H9 (cell line): ENCODE results near the gene SEC23IP. TPM values are rescaled to one million over a fixed set of nuclear protein-coding genes. Genes with fewer than 3 reads are reported as not detected.

Experiments
- DNase-seq: peaks from one replicate; pipeline ENCODE4 v3.0.0-alpha.2; 2017
- H2AFZ ChIP-seq: one replicate; pipeline ENCODE4 v1.6.1; 2013; ENCODE audit warnings: mild to moderate bottlenecking, low read length, control low read depth, moderate library complexity
- H2AK5ac ChIP-seq: 2 replicates; pipeline ENCODE4 v1.6.1; 2013; ENCODE audit warnings: low read length, control low read depth, mixed read lengths; ENCODE audit not compliant: insufficient read length
- H2BK120ac ChIP-seq: one replicate; pipeline ENCODE4 v1.6.1; 2013; ENCODE audit warnings: low read depth, mild to moderate bottlenecking, low read length, control low read depth, inconsistent platforms; ENCODE audit not compliant: poor library complexity, severe bottlenecking
- H2BK12ac ChIP-seq: 2 replicates; pipeline ENCODE4 v1.6.1; 2013; ENCODE audit warnings: low read length, control low read depth, mixed read lengths, low read depth; ENCODE audit not compliant: insufficient read length
- H2BK15ac ChIP-seq: 2 replicates; pipeline ENCODE4 v1.6.1; 2013; ENCODE audit warnings: low read depth, low read length, control low read depth
- H2BK20ac ChIP-seq: one replicate; pipeline ENCODE4 v1.6.1; 2013; ENCODE audit warnings: low read depth, mild to moderate bottlenecking, low read length, control low read depth, inconsistent platforms; ENCODE audit not compliant: poor library complexity, severe bottlenecking
- H2BK5ac ChIP-seq: 2 replicates; pipeline ENCODE4 v1.6.1; 2013; ENCODE audit warnings: low read length, control low read depth, mixed read lengths; ENCODE audit not compliant: insufficient read length
- H3K14ac ChIP-seq: 2 replicates; pipeline ENCODE4 v1.6.1; 2013; ENCODE audit warnings: low read length, control low read depth; ENCODE audit not compliant: insufficient read depth
- H3K18ac ChIP-seq: 2 replicates; pipeline ENCODE4 v1.6.1; 2013; ENCODE audit warnings: low read depth, mild to moderate bottlenecking, mixed read lengths, low read length, control low read depth; ENCODE audit not compliant: insufficient read length
- H3K23ac ChIP-seq: 2 replicates; pipeline ENCODE4 v1.6.1; 2013; ENCODE audit warnings: low read length, control low read depth, mixed read lengths, low read depth; ENCODE audit not compliant: insufficient read length
- H3K23me2 ChIP-seq: 2 replicates; pipeline ENCODE4 v1.6.1; 2013; ENCODE audit warnings: low read depth, mild to moderate bottlenecking, mixed read lengths, low read length, control low read depth; ENCODE audit not compliant: insufficient read length, poor library complexity, severe bottlenecking
- H3K27ac ChIP-seq: 2 replicates; pipeline ENCODE4 v1.5.1; 2013; ENCODE audit warnings: low read length, control low read depth, mixed read lengths, low read depth; ENCODE audit not compliant: insufficient read length
- H3K27me3 ChIP-seq: 2 replicates; pipeline ENCODE4 v1.6.1; 2013; ENCODE audit warnings: low read length, control low read depth, inconsistent platforms; ENCODE audit not compliant: insufficient read depth
- H3K4ac ChIP-seq: 2 replicates; pipeline ENCODE4 v1.6.1; 2013; ENCODE audit warnings: low read depth, mild to moderate bottlenecking, control low read depth, inconsistent platforms, low read length, moderate library complexity
- H3K4me1 ChIP-seq: 2 replicates; pipeline ENCODE4 v1.6.1; 2013; ENCODE audit warnings: low read length, control low read depth, inconsistent platforms; ENCODE audit not compliant: insufficient read depth
- H3K4me2 ChIP-seq: 2 replicates; pipeline ENCODE4 v1.6.1; 2013; ENCODE audit warnings: low read length, control low read depth, mixed read lengths; ENCODE audit not compliant: insufficient read length, insufficient read depth
- H3K56ac ChIP-seq: 2 replicates; pipeline ENCODE4 v1.6.1; 2013; ENCODE audit warnings: low read depth, mild to moderate bottlenecking, mixed read lengths, low read length, control low read depth; ENCODE audit not compliant: insufficient read length
- H3K79me1 ChIP-seq: 2 replicates; pipeline ENCODE4 v1.6.1; 2013; ENCODE audit warnings: low read depth, mild to moderate bottlenecking, moderate library complexity, low read length, control low read depth, inconsistent platforms; ENCODE audit not compliant: insufficient read depth, poor library complexity, severe bottlenecking
- H3K79me2 ChIP-seq: 2 replicates; pipeline ENCODE4 v1.6.1; 2013; ENCODE audit warnings: low read length, control low read depth, inconsistent platforms; ENCODE audit not compliant: insufficient read depth
- H3K9ac ChIP-seq: 2 replicates; pipeline ENCODE4 v1.6.1; 2013; ENCODE audit warnings: low read length, control low read depth, mixed read lengths; ENCODE audit not compliant: insufficient read length; ENCODE audit errors: extremely low read depth
- H3K9me3 ChIP-seq: one replicate; pipeline ENCODE4 v1.6.1; 2013; ENCODE audit warnings: low read depth, low read length, inconsistent platforms; ENCODE audit not compliant: control insufficient read depth
- H3T11ph ChIP-seq: one replicate; pipeline ENCODE4 v1.6.1; 2013; ENCODE audit warnings: mild to moderate bottlenecking, low read length, control low read depth, inconsistent platforms
- H4K20me1 ChIP-seq: one replicate; pipeline ENCODE4 v1.6.1; 2013; ENCODE audit not compliant: control insufficient read depth, insufficient read length, insufficient read depth
- H4K5ac ChIP-seq: 2 replicates; pipeline ENCODE4 v1.6.1; 2013; ENCODE audit warnings: low read depth, mild to moderate bottlenecking, mixed read lengths, low read length, control low read depth; ENCODE audit not compliant: insufficient read length
- H4K8ac ChIP-seq: replicated peaks from 2 replicates; pipeline ENCODE4 v1.6.1; 2013; ENCODE audit warnings: low read length, control low read depth, mixed read lengths, low read depth; ENCODE audit not compliant: insufficient read length
- H4K91ac ChIP-seq: 2 replicates; pipeline ENCODE4 v1.6.1; 2013; ENCODE audit warnings: low read depth, mild to moderate bottlenecking, moderate library complexity, mixed read lengths, low read length, control low read depth; ENCODE audit not compliant: insufficient read length
- H3K27ac Mint-ChIP-seq, 3 experiments: 2 replicates in 2 of 3; 3 replicates in 1 of 3; pipeline ENCODE4 v1.8.0; 2020 to 2021; ENCODE audit warnings: mixed read lengths in 3 of 3, mild to moderate bottlenecking in 1 of 3, moderate library complexity in 1 of 3
- H3K27me3 Mint-ChIP-seq: 2 replicates; pipeline ENCODE4 v1.8.0; 2021; ENCODE audit warnings: low read depth, mild to moderate bottlenecking, moderate library complexity, mixed read lengths
- H3K36me3 Mint-ChIP-seq, 3 experiments: 2 replicates in 2 of 3; 3 replicates in 1 of 3; pipeline ENCODE4 v1.8.0; 2020 to 2021; ENCODE audit warnings: low read depth in 3 of 3, mixed read lengths in 3 of 3; ENCODE audit not compliant: insufficient read depth in 1 of 3
- H3K4me1 Mint-ChIP-seq, 2 experiments: 2 replicates each; pipeline ENCODE4 v1.8.0; 2020; ENCODE audit warnings: mixed read lengths in 2 of 2
- H3K4me3 Mint-ChIP-seq, 2 experiments: 2 replicates in 1 of 2; 3 replicates in 1 of 2; pipeline ENCODE4 v1.8.0; 2020 to 2021; ENCODE audit warnings: mild to moderate bottlenecking in 2 of 2, mixed read lengths in 2 of 2, moderate library complexity in 1 of 2
- H3K9me3 Mint-ChIP-seq, 2 experiments: 2 replicates in 1 of 2; 3 replicates in 1 of 2; pipeline ENCODE4 v1.8.0; 2020; ENCODE audit warnings: mild to moderate bottlenecking in 2 of 2, mixed read lengths in 2 of 2, moderate library complexity in 1 of 2
- CTCF ChIP-seq: fragments of 200-600 bp; sonication (generic); conservative IDR thresholded peaks from 3 replicates; pipeline ENCODE4 v1.8.0; 2021; ENCODE audit warnings: antibody characterized with exemption, mild to moderate bottlenecking
- total RNA-seq: library from RNA; stranded (reverse); gene quantifications from 2 replicates; pipeline ENCODE4 v1.2.1, GENCODE V29; 2021

SEC23IP gene
- total RNA-seq, 1 experiment from 2014 or later: 93.0 TPM

- no peaks in the 10 kb centered on the region for H3K23me2 ChIP-seq
Measured at GRCh38 chr10:119962837-119963236, 70.3 kb downstream of the SEC23IP start.

More at GRCh38 chr10:119962837-119963236, 70.3 kb downstream of the SEC23IP start:
- Histone ChIP-seq H3K56ac (no peak overlapping the region), H4K5ac (no peak overlapping the region), H2AK5ac (no peak overlapping the region), H4K8ac (no peak overlapping the region), H2AFZ (no peak overlapping the region), H3K4me2 (no peak overlapping the region), H2BK12ac (no peak overlapping the region), H4K91ac (no peak overlapping the region), H2BK20ac (no peak overlapping the region), H3K18ac (no peak overlapping the region), H3K23ac (no peak overlapping the region), H3K27me3 (no peaks in the 10 kb centered on the region), H2BK5ac (no peak overlapping the region), H3K4me1 (no peaks in the 10 kb centered on the region), H3K9me3 (no peaks in the 10 kb centered on the region), H3K4ac (no peak overlapping the region), H3K79me1 (no peaks in the 10 kb centered on the region), H2BK15ac (no peak overlapping the region), H3K9ac (no peak overlapping the region), H2BK120ac (no peak overlapping the region), H3K14ac (no peak overlapping the region), H3K27ac (no peak overlapping the region), H4K20me1 (no peaks in the 10 kb centered on the region), H3K79me2 (no peaks in the 10 kb centered on the region), H3T11ph (no peak overlapping the region)
- Mint-ChIP-seq H3K27me3 (no peaks in the 10 kb centered on the region; the same call in 1 of the 2 replicates), H3K36me3 (peaks cover 0 to 17% (median 0%) of the 10 kb centered on the region in 3 experiments; a peak in 3 of 7 replicates), H3K27ac (no peak overlapping the region), H3K4me3 (no peak overlapping the region), H3K4me1 (no peaks in the 10 kb centered on the region), H3K9me3 (peaks cover 13 to 17% of the 10 kb centered on the region in 2 experiments)
- TF ChIP-seq CTCF: no peak
- DNase-seq: no peak
